Nephron (organoid): ENCODE measurements around the gene PTPRN2.

Source experiments
- H3K27ac Mint-ChIP-seq, 3 experiments: 2 replicates each; pipeline ENCODE4 v1.8.0; 2020; ENCODE audit warnings: mixed read lengths in 3 of 3, mild to moderate bottlenecking in 2 of 3, moderate library complexity in 1 of 3
- H3K27me3 Mint-ChIP-seq: 2 replicates; pipeline ENCODE4 v1.8.0; 2021; ENCODE audit warnings: low read depth, mild to moderate bottlenecking, moderate library complexity, mixed read lengths
- H3K36me3 Mint-ChIP-seq: 2 replicates; pipeline ENCODE4 v1.8.0; 2020; ENCODE audit warnings: low read depth, mixed read lengths
- H3K4me1 Mint-ChIP-seq: 2 replicates; pipeline ENCODE4 v1.8.0; 2020; ENCODE audit warnings: mixed read lengths
- H3K4me3 Mint-ChIP-seq, 3 experiments: 2 replicates each; pipeline ENCODE4 v1.8.0; 2020; ENCODE audit warnings: mild to moderate bottlenecking in 3 of 3, mixed read lengths in 3 of 3, moderate library complexity in 2 of 3
- H3K9me3 Mint-ChIP-seq: 2 replicates; pipeline ENCODE4 v1.8.0; 2020; ENCODE audit warnings: mixed read lengths
- CTCF ChIP-seq, 3 experiments: fragments of 200-600 bp; sonication (generic); IDR thresholded peaks; one replicate each; pipeline ENCODE4 v1.5.0; 2021; ENCODE audit warnings: antibody characterized with exemption in 3 of 3; ENCODE audit not compliant: unreplicated experiment in 3 of 3

PTPRN2 gene

GRCh38 chr7:158043551-158044481 is 543.8 kb downstream of the PTPRN2 start:
- Mint-ChIP-seq H3K9me3 (peaks cover 21% of the 10 kb centered on the region), H3K36me3 (no peaks in the 10 kb centered on the region), H3K4me1 (no peaks in the 10 kb centered on the region), H3K4me3 (no peak overlapping the region), H3K27me3 (peaks cover 7% of the 10 kb centered on the region), H3K27ac (no peak overlapping the region)
- no peak for TF ChIP-seq CTCF (IDR thresholded peaks at IDR 0.05; ENCODE audit: unreplicated experiment in 3 of 3)

GRCh38 chr7:158042156-158042880 is 545.3 kb downstream of the PTPRN2 start:
- Mint-ChIP-seq H3K9me3 (peaks cover 25% of the 10 kb centered on the region), H3K4me3 (no peak overlapping the region), H3K36me3 (no peaks in the 10 kb centered on the region), H3K4me1 (no peaks in the 10 kb centered on the region), H3K27me3 (peaks cover 7% of the 10 kb centered on the region), H3K27ac (no peak overlapping the region)
- TF ChIP-seq CTCF (IDR thresholded peaks at IDR 0.05; ENCODE audit: unreplicated experiment in 3 of 3) = no peak

- Mint-ChIP-seq H3K4me3 (no peak overlapping the region), H3K27me3 (no peaks in the 10 kb centered on the region), H3K4me1 (no peaks in the 10 kb centered on the region), H3K36me3 (no peaks in the 10 kb centered on the region), H3K9me3 (peaks cover 25% of the 10 kb centered on the region), H3K27ac (no peak overlapping the region)
- TF ChIP-seq CTCF (IDR thresholded peaks at IDR 0.05; ENCODE audit: unreplicated experiment in 3 of 3) = no peak
Observed at GRCh38 chr7:158040199-158040598, 547.4 kb downstream of the PTPRN2 start.

- H3K27ac Mint-ChIP-seq = no peak overlapping the region
- H3K4me3 Mint-ChIP-seq = no peak overlapping the region
- TF ChIP-seq CTCF (IDR thresholded peaks at IDR 0.05; ENCODE audit: unreplicated experiment in 3 of 3) = no peak
- peaks cover 25% of the 10 kb centered on the region for H3K9me3 Mint-ChIP-seq
- no peaks in the 10 kb centered on the region for H3K36me3 Mint-ChIP-seq
- no peaks in the 10 kb centered on the region for H3K4me1 Mint-ChIP-seq
- H3K27me3 Mint-ChIP-seq = no peaks in the 10 kb centered on the region
Observed at GRCh38 chr7:158039270-158039669, 548.4 kb downstream of the PTPRN2 start.

GRCh38 chr7:158037211-158037610 is 550.4 kb downstream of the PTPRN2 start:
- H3K4me3 Mint-ChIP-seq = no peak overlapping the region
- TF ChIP-seq CTCF (IDR thresholded peaks at IDR 0.05; ENCODE audit: unreplicated experiment in 3 of 3) = no peak

More at GRCh38 chr7:158037211-158037610, 550.4 kb downstream of the PTPRN2 start:
- Mint-ChIP-seq H3K4me1 (no peaks in the 10 kb centered on the region), H3K27me3 (peaks cover 5% of the 10 kb centered on the region), H3K27ac (no peak overlapping the region), H3K9me3 (peaks cover 33% of the 10 kb centered on the region), H3K36me3 (no peaks in the 10 kb centered on the region)
